Tibial nerve (tissue), 4 donors: ENCODE results near the gene FJX1.

Experiments
- EP300 ChIP-seq, 2 donors: sonication (generic); formaldehyde crosslinking; IDR thresholded peaks; one replicate each; pipeline ENCODE4 v1.6.1; 2017; ENCODE audit warnings: antibody characterized with exemption in 2 of 2, mild to moderate bottlenecking in 1 of 2
- POLR2A ChIP-seq, 2 donors: fragments of 450-650 bp; IDR thresholded peaks; one replicate each; pipeline ENCODE4 v1.6.1; 2017; ENCODE audit warnings: antibody characterized with exemption in 2 of 2, mild to moderate bottlenecking in 2 of 2, moderate library complexity in 2 of 2
- TF ChIP-seq, protein P1 (sequence below), 5 experiments: fragments of 200-600 bp in 3 of 5; fragments of 450-650 bp in 2 of 5; sonication (generic) in 3 of 5; IDR thresholded peaks; one replicate each; pipeline ENCODE4 v1.5.1; 2016 to 2019; ENCODE audit warnings: antibody characterized with exemption in 5 of 5, mild to moderate bottlenecking in 3 of 5, moderate library complexity in 2 of 5

GRCh38 chr11:35586222-35586621, 32.0 kb upstream of the FJX1 start:
- TF ChIP-seq, protein P1, sequence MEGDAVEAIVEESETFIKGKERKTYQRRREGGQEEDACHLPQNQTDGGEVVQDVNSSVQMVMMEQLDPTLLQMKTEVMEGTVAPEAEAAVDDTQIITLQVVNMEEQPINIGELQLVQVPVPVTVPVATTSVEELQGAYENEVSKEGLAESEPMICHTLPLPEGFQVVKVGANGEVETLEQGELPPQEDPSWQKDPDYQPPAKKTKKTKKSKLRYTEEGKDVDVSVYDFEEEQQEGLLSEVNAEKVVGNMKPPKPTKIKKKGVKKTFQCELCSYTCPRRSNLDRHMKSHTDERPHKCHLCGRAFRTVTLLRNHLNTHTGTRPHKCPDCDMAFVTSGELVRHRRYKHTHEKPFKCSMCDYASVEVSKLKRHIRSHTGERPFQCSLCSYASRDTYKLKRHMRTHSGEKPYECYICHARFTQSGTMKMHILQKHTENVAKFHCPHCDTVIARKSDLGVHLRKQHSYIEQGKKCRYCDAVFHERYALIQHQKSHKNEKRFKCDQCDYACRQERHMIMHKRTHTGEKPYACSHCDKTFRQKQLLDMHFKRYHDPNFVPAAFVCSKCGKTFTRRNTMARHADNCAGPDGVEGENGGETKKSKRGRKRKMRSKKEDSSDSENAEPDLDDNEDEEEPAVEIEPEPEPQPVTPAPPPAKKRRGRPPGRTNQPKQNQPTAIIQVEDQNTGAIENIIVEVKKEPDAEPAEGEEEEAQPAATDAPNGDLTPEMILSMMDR (IDR thresholded peaks at IDR 0.05) = no peak
- TF ChIP-seq POLR2A (IDR thresholded peaks at IDR 0.05) (no peak), EP300 (IDR thresholded peaks at IDR 0.05) (no peak)
